Smooth muscle cell of the brain vasculature (primary cell): Measurements from ENCODE around the gene KIFC1.
"Not testable (repeated sequence)": the region's sequence is repeated elsewhere in the genome, so short reads cannot be mapped to it uniquely, and the experiment has no call there.

Source experiments
- DNase-seq: peaks from one replicate; pipeline ENCODE4 v3.0.0-alpha.2; 2012; ENCODE audit warnings: low read depth, low spot score

KIFC1 gene

GRCh38 chr6:33391278-33391921, at the start of gene KIFC1:
TSS of gene KIFC1 (plus strand) at chr6:33391823. CDS start at chr6:33391986, 163 bp downstream.
- peak; percentile 99 for DNase-seq

DNA sequence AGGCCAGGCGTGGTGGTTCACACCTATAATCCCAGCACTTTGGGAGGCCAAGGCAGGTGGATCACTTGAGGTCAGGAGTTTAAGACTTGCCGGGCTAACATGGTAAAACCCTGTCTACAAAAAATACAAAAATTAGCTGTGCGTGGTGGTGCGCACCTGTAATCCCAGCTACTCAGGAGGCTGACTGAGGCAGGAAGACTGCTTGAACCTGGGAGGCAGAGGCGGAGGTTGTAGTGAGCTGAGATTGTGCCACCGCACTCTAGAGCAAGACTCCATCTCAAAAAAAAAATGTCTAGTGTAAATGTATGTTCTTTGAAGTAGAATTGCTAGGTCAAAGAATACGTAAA, 48.0 kb upstream of the KIFC1 start:
- DNase-seq = not testable (repeated sequence)

- DNase-seq = no peak
Measured at GRCh38 chr6:33343953-33344611, 47.5 kb upstream of the KIFC1 start.

GRCh38 chr6:33344701-33345697, 46.6 kb upstream of the KIFC1 start:
- DNase-seq = no peak

- not testable (repeated sequence) for DNase-seq
Measured at GRCh38 chr6:33346972-33347371, 44.7 kb upstream of the KIFC1 start.

DNA sequence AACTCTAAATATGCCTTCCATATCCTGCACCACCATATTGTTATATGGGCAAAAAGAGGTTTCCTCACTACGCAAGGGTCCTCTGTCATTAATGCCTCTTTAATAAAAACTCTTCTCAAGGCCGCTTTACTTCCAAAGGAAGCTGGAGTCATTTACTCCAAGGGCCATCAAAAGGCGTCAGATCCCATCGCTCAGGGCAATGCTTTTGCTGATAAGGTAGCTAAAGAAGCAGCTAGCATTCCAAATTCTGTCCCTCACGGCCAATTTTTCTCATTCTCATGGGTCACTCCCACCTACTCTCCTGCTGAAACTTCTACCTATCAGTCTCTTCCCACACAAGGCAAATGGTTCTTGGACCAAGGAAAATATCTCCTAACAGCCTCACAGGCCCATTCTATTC, 43.8 kb upstream of the KIFC1 start:
- no peak for DNase-seq

GRCh38 chr6:33355860-33356259, 35.8 kb upstream of the KIFC1 start:
- DNase-seq = not testable (repeated sequence)

DNA sequence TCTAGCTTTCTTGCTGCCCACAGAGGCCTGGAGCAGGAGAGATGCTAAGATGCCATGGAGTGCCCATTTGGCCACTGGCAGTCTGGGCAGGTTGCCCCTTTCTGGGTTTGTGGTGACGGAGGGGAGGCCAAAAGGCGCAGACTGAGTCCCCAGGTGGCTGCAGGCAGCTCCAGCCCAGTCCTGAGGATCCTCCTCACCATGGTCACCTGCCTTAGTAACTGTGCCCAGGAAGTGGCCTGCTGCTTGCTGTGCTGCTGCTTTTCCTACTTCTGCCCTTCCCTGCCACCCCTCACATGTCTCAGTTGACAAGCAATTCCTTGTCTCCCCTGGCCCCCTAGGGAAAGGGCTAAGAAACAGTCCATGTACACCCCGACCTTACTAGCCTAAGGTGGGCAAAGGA, 35.3 kb upstream of the KIFC1 start:
- DNase-seq = no peak

GRCh38 chr6:33357160-33357871, 34.3 kb upstream of the KIFC1 start:
- DNase-seq = not testable (repeated sequence)

- DNase-seq = no peak
Measured at GRCh38 chr6:33359331-33359730, 32.3 kb upstream of the KIFC1 start.

- DNase-seq = not testable (repeated sequence)
Measured at GRCh38 chr6:33363486-33363885, 28.1 kb upstream of the KIFC1 start.

GRCh38 chr6:33364475-33365205, 27.0 kb upstream of the KIFC1 start:
- not testable (repeated sequence) for DNase-seq

DNA sequence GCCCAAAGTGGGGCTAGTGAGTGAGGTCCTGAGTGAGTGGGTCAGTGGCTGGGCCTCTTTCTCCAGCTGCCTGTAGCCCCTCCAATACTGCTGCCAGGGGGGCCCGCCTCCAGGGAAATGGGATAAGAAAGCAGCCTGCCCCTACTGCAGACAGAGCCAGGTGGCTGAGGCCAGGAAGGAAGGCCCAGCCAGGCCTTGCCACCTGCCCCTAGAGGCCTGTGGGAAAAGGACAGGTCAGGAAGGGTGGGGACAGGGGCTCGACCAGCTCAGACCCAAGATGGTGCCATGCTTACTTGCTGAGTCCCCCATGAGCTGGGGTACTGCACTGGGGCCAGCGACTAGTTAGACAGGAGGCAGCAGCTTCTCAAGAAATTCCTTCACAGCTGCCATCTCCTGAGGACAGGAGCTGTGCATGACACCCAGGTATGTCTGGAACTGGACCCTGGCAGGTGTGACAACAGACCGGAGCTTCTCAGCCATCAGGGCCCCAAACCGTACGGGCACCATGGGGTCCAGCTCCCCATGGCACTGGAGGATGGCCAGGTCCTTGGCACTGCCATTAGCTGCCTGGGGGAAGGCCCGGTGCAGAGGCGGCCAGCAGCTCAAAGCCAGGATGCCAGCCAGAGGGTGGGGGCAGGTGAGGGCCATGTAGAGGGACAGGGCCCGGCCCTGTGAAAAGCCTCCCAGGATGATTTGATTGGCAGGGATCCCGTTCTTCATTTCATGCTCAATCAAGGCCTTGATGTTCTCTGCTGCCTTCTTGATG, 26.2 kb upstream of the KIFC1 start:
- not testable (repeated sequence) for DNase-seq

DNA sequence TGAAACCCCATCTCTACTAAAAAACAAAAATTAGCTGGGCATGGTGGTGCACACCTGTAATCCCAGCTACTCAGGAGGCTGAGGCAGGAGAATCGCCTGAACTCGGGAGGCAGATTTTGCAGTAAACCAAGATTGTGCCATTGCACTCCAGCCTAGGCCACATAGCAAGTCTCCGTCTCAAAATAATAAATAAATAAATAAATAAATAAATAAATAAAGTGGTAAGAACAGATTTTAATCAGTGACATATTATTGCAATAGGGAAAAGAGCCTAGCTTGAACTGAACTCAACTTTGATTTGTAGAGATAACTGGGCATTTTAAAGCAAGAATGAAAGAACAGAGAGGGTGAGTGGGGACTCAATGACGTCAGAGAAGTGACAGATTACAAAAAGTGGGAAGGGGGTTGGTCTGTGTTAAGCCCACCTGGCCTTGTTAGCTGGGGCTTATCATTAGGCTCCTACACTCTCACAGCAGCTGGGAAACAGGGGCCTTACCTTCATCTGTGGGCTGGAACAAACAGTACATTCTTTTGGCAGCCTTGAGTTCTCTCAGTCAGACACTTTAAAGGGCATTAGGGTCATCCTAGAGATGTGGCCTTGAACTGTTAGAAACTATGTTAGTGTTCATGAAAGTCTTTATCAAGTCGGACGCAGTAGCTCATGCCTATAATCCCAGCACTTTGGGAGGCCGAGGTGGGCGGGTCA, 24.5 kb upstream of the KIFC1 start:
- DNase-seq = no peak

DNA sequence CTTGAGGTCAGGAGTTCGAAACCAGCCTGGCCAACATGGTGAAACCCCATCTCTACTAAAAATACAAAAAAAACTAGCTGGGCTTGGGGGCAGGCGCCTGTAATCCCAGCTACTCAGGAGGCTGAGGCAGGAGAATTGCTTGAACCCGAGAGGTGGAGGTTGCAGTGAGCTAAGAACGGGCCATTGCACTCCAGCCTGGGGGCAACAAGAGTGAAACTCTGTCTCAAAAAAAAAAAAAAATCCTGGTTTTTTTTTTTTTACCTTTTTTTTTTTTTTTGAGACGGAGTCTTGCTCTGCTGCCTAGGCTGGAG, 24.0 kb upstream of the KIFC1 start:
- not testable (repeated sequence) for DNase-seq

DNA sequence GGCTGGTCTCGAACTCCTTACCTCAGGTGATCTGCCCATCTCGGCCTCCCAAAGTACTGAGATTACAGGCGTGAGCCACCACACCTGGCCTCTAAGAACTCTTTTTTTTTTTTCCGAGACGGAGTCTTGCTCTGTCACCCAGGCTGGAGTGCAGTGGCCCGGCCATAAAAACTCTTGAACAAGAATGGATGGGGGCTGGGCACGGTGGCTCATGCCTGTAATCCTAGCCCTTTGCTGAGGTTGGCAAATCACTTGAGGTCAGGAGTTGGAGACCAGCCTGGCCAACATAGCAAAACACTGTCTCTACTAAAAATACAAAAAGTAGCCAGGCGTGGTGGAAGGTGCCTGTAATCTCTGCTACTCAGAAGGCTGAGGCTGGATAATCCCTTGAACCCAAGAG, 19.7 kb upstream of the KIFC1 start:
- DNase-seq = not testable (repeated sequence)

GRCh38 chr6:33372526-33373123, 19.0 kb upstream of the KIFC1 start:
- no peak for DNase-seq

DNA sequence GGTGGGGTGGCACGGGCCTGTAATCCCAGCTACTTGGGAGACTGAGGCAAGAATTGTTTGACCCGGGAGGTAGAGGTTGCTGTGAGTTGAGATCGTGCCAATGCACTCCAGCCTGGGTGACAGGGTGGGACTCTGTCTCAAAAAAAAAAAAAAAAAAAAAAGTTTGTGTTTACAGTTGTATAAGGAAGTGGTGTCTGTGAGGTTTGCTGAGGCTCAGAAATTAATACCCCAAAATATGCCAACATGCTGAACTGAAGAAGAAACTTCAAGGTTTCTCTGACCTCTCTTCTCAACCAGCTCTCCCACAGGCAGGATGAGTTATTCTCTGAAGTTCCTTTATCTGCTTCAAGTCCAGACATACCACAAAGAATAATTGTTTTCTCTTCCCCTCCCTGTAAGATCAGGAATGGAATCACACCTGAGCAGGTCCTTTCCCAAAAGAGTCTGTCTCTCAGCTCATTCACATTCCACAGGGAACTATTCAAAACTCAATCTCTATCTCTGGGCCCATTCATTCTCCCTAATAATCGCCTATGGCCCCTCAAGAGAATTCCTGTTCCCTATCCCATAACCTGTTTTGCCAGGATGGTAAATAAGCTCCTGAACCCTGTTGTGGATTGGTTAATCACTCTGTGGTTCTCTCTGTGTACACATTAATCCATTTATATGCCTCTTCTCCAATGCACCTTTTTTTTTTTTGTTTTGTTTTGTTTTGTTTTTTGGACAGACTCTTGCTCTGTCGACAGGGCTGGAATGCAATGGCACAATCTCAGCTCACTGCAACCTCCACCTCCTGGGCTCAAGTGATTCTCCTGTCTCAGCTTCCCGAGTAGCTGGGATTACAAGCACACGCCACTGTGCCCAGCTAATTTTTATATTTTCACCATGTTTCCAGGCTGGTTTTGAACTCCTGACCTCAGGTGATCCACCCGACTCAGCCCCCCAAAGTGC, 17.4 kb upstream of the KIFC1 start:
- DNase-seq = no peak
